Upper lobe of left lung (tissue), 6 donors: ENCODE results near the gene PLXNA2. TPM values are rescaled to one million over a fixed set of nuclear protein-coding genes. Genes with fewer than 3 reads are reported as not detected.

Experiments
- ATAC-seq, 2 donors: fragments of 200-7000 bp; cut with Tn5 transposase; one replicate each; pipeline ENCODE4 v1.9.1; 2022; ENCODE audit warnings: mild to moderate bottlenecking in 2 of 2, moderate library complexity in 2 of 2; ENCODE audit not compliant: low FRiP score in 2 of 2
- DNase-seq, 2 donors: peaks; one replicate each; pipeline ENCODE4 v3.0.0-alpha.2; 2019 to 2020
- H3K27ac ChIP-seq, 4 donors: fragments of 200-600 bp; sonication (generic); one replicate each; pipeline ENCODE4 v1.5.1; 2016 to 2019
- H3K27me3 ChIP-seq, 4 donors: fragments of 200-600 bp; sonication (generic); one replicate each; pipeline ENCODE4 v1.5.1; 2017 to 2019
- H3K36me3 ChIP-seq, 4 donors: fragments of 200-600 bp; sonication (generic); one replicate each; pipeline ENCODE4 v1.5.1; 2016 to 2019
- H3K4me1 ChIP-seq, 4 donors: fragments of 200-600 bp; sonication (generic); one replicate each; pipeline ENCODE4 v1.5.1; 2018 to 2019
- H3K4me3 ChIP-seq, 4 donors: fragments of 200-600 bp; sonication (generic); one replicate each; pipeline ENCODE4 v1.5.1; 2017 to 2019; ENCODE audit warnings: mild to moderate bottlenecking in 2 of 4, moderate library complexity in 1 of 4
- H3K9me3 ChIP-seq, 4 donors: fragments of 200-600 bp; sonication (generic); one replicate each; pipeline ENCODE4 v1.5.1; 2018 to 2019
- EP300 ChIP-seq, 4 donors: sonication (generic); formaldehyde crosslinking; IDR thresholded peaks; one replicate each; pipeline ENCODE4 v1.5.1; 2017; ENCODE audit warnings: antibody characterized with exemption in 4 of 4, control low read depth in 2 of 4
- POLR2A ChIP-seq, 4 donors: fragments of 450-650 bp; IDR thresholded peaks; one replicate each; pipeline ENCODE4 v1.5.1; 2016 to 2017; ENCODE audit warnings: antibody characterized with exemption in 4 of 4, mild to moderate bottlenecking in 2 of 4
- POLR2AphosphoS5 ChIP-seq, 2 donors: sonication (generic); formaldehyde crosslinking; IDR thresholded peaks; one replicate each; pipeline ENCODE4 v1.5.1; 2017; ENCODE audit warnings: antibody characterized with exemption in 2 of 2
- WGBS, 2 donors: methylation state at CpG; one replicate each; pipeline ENCODE4 v1.1.5; 2017 to 2018; 5-methylcytosine and 5-hydroxymethylcytosine counted together
- total RNA-seq, 6 donors: library from RNA; depleted of rRNA in 4 of 6; stranded (reverse); fragments of >200 nt in 4 of 6; gene quantifications; one replicate each; pipeline versions ENCODE4 v1.1.0 to v1.2.1, GENCODE V29; 2016 to 2021
- TF ChIP-seq, protein P1 (sequence below), 6 experiments: fragments of 450-650 bp in 4 of 6; fragments of 200-600 bp in 2 of 6; sonication (generic) in 2 of 6; IDR thresholded peaks; one replicate each; pipeline ENCODE4 v1.5.1; 2016 to 2019; ENCODE audit warnings: antibody characterized with exemption in 6 of 6
- donor health status: DM: no; HTN: no; CAD: no; lungs with moderate emphysema.
- donor health status: DM: no; HTN: yes; CAD: no; lungs with severe emphysema.

PLXNA2 gene
- total RNA-seq, 6 donors from 2014 or later, result 77.5 to 150 (median 101) TPM

DNA sequence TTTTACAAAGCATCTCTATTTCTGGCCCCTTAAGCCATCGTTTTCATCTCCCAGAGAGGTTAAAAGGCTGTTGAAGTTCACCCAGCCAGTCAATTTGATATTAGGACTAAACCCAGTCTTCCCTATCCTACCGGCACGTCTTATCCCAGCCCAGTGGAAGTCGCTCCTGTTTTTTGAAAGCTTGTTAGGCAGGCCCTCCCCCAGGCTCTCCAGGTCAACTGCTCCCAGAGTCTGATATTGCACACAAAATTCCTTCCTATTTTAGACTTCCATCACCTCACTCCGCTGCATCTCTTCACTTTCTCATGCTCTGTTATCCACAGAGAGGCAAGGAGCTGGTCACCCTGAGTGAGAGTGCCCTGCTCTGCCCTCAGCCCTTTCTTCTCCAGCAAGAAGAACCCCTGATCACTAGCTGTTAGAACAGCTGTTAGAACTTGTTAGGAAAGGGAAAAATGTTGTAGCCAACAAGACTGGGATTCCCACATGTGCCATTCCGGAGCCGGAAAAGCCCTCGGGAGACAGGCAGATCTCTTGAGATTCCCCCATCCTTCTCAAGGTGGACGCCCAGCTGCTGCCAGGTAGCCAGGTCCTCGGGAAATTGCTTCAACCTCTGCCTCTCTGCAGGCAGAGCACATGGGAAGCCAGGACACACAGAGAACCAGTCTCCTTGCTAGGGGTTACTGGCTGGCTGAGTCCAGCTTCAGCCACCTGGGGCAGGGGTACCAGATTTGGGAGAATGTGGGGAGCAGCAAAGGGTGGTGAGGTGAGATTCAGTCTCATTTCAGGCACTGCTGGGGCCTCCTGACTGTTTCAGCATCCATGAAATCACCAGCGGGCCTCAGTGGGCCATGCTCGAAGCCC, 25.7 kb downstream of the PLXNA2 start:
- TF ChIP-seq EP300 (IDR thresholded peaks at IDR 0.05), result no peak
- TF ChIP-seq, protein P1, sequence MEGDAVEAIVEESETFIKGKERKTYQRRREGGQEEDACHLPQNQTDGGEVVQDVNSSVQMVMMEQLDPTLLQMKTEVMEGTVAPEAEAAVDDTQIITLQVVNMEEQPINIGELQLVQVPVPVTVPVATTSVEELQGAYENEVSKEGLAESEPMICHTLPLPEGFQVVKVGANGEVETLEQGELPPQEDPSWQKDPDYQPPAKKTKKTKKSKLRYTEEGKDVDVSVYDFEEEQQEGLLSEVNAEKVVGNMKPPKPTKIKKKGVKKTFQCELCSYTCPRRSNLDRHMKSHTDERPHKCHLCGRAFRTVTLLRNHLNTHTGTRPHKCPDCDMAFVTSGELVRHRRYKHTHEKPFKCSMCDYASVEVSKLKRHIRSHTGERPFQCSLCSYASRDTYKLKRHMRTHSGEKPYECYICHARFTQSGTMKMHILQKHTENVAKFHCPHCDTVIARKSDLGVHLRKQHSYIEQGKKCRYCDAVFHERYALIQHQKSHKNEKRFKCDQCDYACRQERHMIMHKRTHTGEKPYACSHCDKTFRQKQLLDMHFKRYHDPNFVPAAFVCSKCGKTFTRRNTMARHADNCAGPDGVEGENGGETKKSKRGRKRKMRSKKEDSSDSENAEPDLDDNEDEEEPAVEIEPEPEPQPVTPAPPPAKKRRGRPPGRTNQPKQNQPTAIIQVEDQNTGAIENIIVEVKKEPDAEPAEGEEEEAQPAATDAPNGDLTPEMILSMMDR (IDR thresholded peaks at IDR 0.05), result no peak
- TF ChIP-seq POLR2AphosphoS5 (IDR thresholded peaks at IDR 0.05), result no peak
- no peak for TF ChIP-seq POLR2A (IDR thresholded peaks at IDR 0.05)
- Histone ChIP-seq H3K9me3 (no peaks in the 10 kb centered on the region), H3K4me3 (no peak overlapping the region), H3K36me3 (peaks cover 7 to 36% (median 24%) of the 10 kb centered on the region in 4 donors), H3K27me3 (no peaks in the 10 kb centered on the region), H3K27ac (peak overlapping the region; percentile 73 to 85 (median 81)), H3K4me1 (peaks cover 62 to 85% (median 82%) of the 10 kb centered on the region in 4 donors)
- DNase-seq (no peak), ATAC-seq (no peak)
- WGBS, 2 donors, result 57 to 78% methylated on average over 5 to 12 of the region's 12 CpGs

DNA sequence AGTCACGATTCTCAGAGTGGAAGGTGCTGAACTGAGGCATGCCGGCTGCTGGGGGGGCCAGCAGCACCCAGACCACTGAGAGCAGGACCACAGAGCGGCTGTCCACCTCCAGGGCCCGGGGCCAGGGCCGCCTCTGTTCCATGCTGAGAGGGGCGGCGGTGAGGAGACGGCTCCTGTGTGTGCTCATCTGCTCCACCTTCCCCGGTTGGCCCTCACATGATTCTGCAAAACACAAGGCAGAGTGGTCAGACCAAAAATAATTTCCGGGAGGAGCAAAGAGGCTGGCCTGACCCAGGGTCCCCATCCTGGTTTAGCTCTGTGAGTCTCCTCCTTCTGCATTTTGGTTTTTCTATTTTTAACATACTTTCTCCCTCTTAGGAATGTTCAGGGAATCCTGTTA, 26.4 kb downstream of the PLXNA2 start:
- peaks cover 66 to 86% (median 81%) of the 10 kb centered on the region in 4 donors for H3K4me1 ChIP-seq
- peak in 1 of 2 donors; percentile 68 for DNase-seq
- H3K4me3 ChIP-seq, result no peak overlapping the region
- no peak for ATAC-seq
- no peaks in the 10 kb centered on the region for H3K27me3 ChIP-seq
- H3K27ac ChIP-seq, result peak overlapping the region in 3 of 4 donors; percentile 80 to 85 (median 82)
- H3K36me3 ChIP-seq, result peaks cover 7 to 37% (median 24%) of the 10 kb centered on the region in 4 donors
- TF ChIP-seq POLR2AphosphoS5 (IDR thresholded peaks at IDR 0.05) (no peak), POLR2A (IDR thresholded peaks at IDR 0.05) (no peak), EP300 (IDR thresholded peaks at IDR 0.05) (no peak)
- TF ChIP-seq, protein P1 (IDR thresholded peaks at IDR 0.05), result no peak
- no peaks in the 10 kb centered on the region for H3K9me3 ChIP-seq
- 48 to 80% methylated on average over 3 to 10 of the region's 10 CpGs for WGBS, 2 donors

DNA sequence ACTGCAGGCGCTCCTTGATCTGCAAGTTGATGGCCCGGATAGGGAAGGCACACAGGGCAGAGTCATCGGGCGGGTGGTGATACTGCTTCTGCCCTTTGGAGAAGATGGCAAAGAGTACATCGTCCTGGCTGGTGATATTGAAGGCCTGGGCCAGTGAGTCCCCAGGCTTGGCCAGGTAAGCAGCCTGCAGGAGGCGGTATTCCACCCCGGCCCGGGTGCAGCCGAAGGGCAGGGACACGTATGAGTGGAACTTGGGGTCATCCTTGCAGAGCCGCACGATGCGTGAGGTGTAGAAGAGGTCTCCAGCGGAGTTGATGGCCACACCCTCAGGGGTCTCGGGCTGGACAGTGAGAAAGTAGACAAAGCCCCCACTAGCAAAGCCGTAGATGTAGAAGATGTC, 27.4 kb downstream of the PLXNA2 start:
- WGBS, 2 donors, result 98% methylated on average over 12 to 16 of the region's 16 CpGs
- DNase-seq (peak in 1 of 2 donors; percentile 58), ATAC-seq (no peak)
- TF ChIP-seq, protein P1 (IDR thresholded peaks at IDR 0.05), result no peak
- TF ChIP-seq POLR2AphosphoS5 (IDR thresholded peaks at IDR 0.05) (no peak), EP300 (IDR thresholded peaks at IDR 0.05) (no peak), POLR2A (IDR thresholded peaks at IDR 0.05) (no peak)
- H3K4me3 ChIP-seq, result no peak overlapping the region
- no peaks in the 10 kb centered on the region for H3K9me3 ChIP-seq
- peak overlapping the region in 3 of 4 donors; percentile 57 to 85 (median 80) for H3K27ac ChIP-seq
- peaks cover 7 to 37% (median 24%) of the 10 kb centered on the region in 4 donors for H3K36me3 ChIP-seq
- H3K4me1 ChIP-seq, result peaks cover 68 to 86% (median 81%) of the 10 kb centered on the region in 4 donors
- H3K27me3 ChIP-seq, result no peaks in the 10 kb centered on the region

DNA sequence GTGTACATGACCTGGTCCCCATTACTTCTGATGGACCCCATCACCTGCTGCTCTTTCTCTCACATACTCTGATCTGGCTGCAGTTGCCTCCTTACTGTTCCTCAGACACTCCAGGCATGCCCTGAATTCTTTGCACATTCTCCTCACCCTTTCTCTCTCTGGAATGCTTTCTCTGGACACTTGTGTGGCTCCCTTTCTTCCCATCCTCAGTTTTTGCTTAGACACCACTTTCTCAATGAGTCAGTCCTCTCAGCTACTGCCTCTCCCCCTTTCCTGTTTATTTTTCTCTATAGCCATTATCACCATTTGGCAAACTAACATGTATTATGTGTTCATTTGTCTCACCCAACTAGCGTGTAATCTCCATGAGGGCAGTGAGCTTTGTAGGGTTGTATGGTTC, 28.1 kb downstream of the PLXNA2 start:
- Histone ChIP-seq H3K27ac (peak overlapping the region in 3 of 4 donors; percentile 6 to 80 (median 57)), H3K36me3 (peaks cover 7 to 37% (median 24%) of the 10 kb centered on the region in 4 donors), H3K9me3 (no peaks in the 10 kb centered on the region), H3K4me1 (peaks cover 63 to 85% (median 78%) of the 10 kb centered on the region in 4 donors), H3K4me3 (no peak overlapping the region), H3K27me3 (no peaks in the 10 kb centered on the region)
- ATAC-seq (no peak), DNase-seq (no peak)
- no peak for TF ChIP-seq POLR2A (IDR thresholded peaks at IDR 0.05)
- TF ChIP-seq, protein P1 (IDR thresholded peaks at IDR 0.05), result no peak
- TF ChIP-seq EP300 (IDR thresholded peaks at IDR 0.05), result no peak
- no peak for TF ChIP-seq POLR2AphosphoS5 (IDR thresholded peaks at IDR 0.05)
- WGBS, 2 donors, result 48 to 69% methylated on average over 1 of the region's 1 CpG
